ENCODE data around the gene STAU1.
"Not testable (repeated sequence)": the region's sequence is repeated elsewhere in the genome, so short reads cannot be mapped to it uniquely, and the experiment has no call there.

The STAU1 gene, protein sequence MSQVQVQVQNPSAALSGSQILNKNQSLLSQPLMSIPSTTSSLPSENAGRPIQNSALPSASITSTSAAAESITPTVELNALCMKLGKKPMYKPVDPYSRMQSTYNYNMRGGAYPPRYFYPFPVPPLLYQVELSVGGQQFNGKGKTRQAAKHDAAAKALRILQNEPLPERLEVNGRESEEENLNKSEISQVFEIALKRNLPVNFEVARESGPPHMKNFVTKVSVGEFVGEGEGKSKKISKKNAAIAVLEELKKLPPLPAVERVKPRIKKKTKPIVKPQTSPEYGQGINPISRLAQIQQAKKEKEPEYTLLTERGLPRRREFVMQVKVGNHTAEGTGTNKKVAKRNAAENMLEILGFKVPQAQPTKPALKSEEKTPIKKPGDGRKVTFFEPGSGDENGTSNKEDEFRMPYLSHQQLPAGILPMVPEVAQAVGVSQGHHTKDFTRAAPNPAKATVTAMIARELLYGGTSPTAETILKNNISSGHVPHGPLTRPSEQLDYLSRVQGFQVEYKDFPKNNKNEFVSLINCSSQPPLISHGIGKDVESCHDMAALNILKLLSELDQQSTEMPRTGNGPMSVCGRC

DNA sequence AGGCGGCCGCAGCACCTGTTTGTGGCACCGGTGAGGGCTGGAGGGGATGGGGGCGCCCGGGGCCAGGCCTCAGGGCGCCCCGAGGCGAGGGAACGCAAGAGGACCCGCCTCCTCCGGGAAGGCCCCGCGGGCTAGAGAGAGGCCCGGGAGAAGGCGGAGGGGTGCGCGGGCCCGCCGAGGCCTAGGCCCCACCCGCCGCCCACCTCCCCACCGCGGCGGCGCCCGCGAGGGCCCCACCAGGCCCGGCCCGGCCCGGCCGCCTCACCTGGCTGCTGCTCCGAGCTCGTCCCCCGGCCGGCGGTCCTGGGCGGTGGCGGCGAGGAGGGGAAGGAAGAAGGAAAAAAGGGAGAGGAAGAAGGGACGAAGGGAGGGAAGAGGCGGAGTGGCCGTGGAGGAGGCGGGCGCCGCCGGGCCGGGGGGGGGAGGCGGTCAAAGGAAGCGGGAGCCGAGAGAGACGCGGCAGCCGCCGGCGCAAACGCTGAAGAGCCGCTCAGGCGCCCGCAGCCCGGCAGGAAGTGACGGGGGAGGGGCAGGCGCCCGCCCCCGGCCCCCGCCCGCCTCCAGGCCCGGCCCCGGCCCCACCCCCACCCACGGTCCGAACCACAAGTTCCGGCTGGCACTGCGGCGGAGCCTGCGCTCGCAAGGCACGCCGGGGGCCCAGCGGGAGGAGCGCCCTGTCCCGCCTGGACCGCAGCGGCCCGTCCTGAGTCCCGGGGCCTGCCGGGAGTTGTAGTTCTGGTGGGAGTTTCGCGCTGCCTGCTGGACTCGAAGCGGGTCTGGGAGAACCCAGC lies at the start of gene STAU1:
STAU1 (minus strand) TSS at position 484 of the 791 bp plus-strand sequence. CDS start 22,133 bp downstream, outside the sequence.
- DNase-seq (ENCODE audit: low spot score), result peak; percentile 93

DNA sequence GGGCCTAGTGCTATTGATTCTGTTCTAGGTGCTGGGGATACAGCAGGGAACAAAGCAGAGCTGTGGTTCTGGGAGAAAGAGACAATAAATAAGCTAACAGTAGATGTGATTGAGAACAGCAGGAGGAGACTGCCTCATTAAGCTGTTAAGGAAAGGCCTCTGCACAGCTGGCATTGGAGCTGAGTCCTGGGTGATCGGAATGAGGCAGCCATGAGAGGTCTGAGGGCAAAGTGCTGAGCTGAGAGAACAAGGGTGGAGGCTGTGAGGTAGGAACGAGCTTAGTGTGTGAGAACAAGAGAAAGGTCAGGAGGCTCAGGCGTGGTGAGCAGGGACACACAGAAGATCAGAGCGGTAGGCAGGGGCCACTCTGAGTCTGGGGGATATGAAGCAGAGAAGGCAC lies 49.4 kb upstream of the STAU1 start:
- DNase-seq (ENCODE audit: low spot score), result no peak

DNA sequence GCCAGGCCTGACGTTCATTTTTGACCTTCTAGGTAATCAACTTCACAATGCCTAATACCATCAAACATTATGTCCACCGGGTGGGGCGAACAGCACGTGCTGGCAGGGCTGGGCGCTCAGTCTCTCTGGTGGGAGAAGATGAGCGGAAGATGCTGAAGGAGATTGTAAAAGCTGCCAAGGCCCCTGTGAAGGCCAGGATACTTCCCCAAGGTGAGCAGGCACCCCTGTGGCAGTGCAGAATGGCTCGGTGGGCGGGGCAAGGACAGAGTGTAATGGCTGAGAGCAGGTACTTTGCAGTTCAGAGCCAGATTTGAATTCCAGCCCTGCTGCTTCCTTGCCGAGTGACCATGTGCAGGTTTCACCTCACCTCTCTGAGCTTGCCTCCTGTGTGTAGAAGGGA lies 48.2 kb upstream of the STAU1 start:
- DNase-seq (ENCODE audit: low spot score), result no peak

DNA sequence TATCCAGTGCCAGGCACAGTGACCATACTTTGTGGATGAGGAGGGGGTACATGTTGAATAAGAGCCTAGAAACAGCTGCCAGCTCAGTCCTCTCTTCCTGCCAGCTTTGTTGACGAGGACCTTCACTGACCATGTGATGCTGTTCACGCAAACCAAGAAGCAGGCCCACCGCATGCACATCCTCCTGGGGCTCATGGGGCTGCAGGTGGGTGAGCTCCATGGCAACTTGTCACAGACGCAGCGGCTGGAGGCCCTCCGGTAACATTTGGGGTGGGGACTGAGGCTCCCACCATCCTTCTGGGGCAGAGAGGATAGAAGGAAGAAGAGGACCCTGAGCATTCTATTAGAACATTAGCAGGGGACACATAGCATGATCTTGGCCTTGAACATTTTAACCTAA lies 46.7 kb upstream of the STAU1 start:
- DNase-seq (ENCODE audit: low spot score), result no peak

DNA sequence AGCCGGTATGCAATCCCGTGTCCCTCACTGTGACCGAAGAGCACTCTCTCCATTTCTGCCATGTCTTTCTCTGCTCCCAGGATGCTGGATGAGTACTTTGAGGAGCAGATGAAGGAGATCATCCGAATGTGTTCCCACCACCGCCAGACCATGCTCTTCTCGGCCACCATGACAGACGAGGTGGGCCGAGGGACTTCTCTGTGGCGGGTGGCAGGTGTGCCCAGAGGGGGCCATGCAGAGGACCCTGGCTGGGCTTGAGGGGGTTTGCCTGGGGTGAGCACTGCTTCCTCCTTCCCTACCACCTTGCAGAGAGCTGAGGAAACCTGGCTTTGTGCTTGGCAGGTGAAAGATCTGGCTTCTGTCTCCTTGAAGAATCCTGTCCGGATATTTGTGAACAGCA lies 45.1 kb upstream of the STAU1 start:
- no peak for DNase-seq (ENCODE audit: low spot score)

DNA sequence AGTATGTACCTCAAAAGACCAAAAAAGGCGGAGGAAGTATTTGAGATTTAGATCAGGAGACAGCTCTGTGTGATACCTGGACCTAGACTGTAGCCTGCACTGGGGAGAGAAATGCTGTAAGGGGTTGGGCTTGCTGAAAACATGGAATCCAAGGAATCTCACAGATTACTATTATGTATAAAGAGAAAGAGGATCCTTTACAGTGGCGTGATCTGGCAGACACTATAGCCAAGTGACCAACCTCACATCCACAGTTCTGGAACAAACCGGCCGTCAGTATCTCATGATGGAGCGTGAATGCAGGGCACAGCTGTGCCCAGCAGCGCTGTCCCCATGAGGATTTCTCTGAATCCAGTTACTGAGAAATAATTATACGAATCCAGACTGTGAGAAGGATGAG lies 43.3 kb upstream of the STAU1 start:
- no peak for DNase-seq (ENCODE audit: low spot score)

DNA sequence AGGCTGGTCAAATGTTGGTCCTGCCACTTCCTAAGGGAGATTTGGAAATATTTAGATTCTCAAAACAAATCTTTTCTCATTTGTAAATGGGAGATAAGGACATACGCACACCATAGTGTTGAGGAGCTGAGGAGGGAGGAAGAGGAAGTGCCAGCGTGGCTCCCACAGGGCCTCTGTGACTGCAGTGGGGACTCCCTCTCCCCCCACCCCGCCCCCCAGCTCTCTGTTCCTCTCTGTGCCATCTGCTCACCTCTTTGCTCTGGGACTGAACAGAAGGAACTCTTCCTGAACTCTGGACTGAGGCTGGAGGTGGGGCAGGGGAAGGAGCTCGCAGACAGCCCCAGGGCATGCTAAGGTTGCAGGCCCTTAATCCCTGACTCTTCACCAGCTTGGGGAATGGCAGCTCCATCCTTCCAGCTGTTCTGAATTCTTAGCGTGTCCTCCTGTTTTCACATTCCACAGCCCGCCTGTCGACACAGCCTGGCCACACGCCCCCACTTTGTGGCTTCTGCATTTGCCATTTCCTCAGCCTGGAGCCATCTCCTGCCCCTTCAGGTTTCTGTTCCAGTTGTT lies 42.5 kb upstream of the STAU1 start:
- DNase-seq (ENCODE audit: low spot score), result peak; percentile 52

DNA sequence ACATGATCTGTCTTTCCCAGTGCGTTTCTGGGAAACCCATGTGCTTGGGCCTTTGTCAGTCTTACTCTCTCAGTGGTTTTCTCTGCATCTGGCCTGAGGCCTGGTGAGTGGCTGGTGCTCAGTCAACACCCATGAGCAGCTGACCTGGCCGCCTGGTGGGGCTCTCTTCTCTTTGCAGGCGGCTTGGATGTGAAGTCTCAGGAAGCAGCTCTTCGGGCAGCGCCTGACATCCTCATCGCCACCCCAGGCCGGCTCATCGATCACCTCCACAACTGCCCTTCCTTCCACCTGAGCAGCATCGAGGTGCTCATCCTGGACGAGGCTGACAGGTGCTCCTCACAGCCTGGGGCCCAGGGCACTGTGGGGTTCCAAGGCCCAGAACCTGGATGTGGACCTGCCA lies 41.9 kb upstream of the STAU1 start:
- no peak for DNase-seq (ENCODE audit: low spot score)

DNA sequence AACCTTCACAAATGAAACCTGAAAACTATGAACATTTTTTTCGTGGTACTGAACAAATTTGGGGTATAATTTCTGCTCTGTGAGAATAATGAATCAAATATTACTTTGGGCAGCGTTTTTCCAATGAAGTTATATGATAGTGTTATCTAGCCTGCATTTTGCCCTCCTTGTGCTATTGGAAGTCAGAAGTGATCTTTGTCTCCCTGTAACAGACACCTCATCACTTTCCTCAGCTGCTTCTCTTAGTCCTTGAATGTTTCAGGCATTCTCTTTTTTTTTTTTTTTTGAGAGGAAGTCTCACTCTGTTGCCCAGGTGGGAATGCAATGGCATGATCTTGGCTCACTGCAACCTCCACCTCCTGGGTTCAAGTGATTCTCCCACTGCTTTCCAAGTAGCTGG lies 41.2 kb upstream of the STAU1 start:
- no peak for DNase-seq (ENCODE audit: low spot score)

DNA sequence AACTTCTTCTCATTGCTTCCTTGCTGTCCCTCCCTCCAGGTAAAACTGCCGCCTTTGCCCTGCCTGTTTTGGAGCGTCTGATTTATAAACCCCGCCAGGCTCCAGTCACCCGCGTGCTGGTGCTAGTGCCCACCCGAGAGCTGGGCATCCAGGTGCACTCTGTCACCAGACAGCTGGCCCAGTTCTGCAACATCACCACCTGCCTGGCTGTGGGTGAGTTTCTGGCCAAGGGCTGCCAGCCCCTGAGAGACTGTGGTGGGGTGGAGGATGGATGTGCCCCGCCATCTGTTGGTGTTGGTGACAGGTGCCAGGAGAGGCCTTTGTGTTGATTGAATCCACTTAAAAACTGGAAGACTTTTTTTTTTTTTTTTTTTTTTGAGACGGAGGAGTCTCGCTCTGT lies 40.5 kb upstream of the STAU1 start:
- DNase-seq (ENCODE audit: low spot score), result no peak

DNA sequence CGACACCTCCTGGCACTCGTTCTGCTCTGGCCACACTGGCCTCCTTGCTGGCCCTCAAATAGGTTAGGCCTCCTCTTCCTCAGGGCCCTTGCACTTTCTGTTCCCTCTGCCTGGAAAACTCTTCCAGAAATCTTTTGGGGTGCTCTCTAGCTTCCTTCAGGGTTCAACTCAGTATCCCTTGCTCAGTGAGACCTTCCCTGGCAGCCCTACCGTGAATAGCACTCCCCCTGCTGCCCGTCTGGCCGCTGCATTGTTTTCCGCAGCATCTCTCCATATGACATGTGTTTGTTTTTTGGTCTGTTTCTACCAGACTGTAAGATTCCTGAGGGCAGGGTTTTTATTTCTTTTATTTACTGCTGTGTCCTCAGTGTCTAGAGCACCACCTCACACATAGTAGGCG lies 37.8 kb upstream of the STAU1 start:
- no peak for DNase-seq (ENCODE audit: low spot score)

DNA sequence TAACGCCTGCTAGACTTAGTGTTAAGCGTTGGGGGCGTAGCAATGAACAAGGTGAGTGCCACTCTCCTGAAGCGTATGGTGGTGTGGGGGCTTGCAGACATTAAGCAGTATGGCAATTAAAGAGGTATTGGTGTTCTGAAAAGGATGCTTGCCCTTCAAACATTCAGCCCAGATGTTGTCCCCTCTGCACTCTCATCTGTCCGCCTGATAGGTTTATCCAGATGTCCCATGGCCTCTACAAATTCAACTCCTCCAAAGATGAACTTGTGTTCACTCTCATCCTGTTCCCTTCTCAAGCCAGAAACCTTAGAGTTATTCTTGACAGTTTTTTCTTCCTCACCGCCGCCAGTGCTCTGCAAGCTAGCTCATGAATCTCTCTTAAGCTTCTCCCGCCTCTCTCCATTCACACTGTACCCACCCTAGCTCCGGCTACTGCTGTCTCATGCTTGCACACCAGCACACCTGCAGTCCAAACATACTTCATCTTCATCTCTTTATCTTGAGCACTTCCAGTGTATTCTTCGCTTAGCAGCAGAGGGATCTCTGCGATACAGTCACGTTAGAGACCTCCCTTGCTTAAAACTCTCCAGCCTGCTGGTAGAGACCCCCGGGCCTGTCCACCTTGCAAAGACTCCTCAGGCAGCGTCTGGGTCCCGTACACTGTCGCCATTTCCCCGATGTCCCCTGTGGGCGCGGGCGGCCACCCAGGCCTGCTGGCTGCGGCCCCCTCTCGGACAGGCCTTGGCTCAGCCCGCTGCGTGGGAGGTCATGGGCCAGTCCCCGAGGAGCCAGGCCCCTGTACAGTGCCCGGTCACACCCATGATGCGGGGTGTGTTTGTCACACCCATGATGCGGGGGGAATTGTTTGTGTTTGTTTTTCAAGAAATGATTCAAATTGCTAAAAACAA lies 32.0 kb upstream of the STAU1 start:
- no peak for DNase-seq (ENCODE audit: low spot score)

DNA sequence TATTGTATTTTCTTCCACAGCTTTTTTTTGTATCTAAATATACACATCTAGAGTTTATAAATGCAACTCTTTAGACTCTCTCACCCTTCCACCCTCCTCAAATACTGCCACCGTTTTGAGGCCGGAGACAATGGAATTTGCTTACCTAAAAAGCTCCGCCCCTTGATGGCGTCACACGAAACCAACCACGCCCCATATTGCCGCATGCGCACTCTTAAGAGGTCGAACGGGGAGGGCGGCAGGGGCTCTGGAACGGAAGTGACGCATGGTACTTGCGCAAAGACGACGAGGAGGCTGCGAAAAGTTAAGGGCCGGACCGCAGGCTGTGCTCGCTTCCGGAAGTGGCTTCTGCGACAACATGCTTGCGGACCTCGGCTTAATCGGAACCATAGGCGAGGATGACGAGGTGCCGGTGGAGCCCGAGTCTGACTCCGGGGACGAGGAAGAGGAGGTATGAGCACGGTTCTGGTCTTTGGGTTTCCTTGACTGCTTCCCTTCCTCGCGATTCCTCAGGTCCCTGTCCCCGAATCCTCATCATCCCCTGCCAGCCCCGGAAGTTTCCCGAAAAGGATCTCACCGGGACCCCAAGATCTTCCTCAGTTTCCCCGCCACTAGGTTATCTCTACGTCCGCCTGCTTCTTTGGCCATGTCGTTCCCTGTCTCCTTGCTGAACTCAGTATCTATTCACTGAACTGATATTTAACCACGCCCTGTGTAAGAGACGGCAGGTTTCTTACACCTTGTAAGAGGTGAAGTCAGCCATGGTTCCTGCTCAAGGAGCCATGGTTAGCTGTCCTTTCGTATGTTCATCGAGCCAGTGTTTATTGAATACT lies 31.2 kb upstream of the STAU1 start, which contains the start of gene DDX27:
DDX27 (plus strand) TSS at position 326 of the 833 bp plus-strand sequence; CDS start at position 359, 33 bp downstream.
- peak; percentile 99 for DNase-seq (ENCODE audit: low spot score)

DNA sequence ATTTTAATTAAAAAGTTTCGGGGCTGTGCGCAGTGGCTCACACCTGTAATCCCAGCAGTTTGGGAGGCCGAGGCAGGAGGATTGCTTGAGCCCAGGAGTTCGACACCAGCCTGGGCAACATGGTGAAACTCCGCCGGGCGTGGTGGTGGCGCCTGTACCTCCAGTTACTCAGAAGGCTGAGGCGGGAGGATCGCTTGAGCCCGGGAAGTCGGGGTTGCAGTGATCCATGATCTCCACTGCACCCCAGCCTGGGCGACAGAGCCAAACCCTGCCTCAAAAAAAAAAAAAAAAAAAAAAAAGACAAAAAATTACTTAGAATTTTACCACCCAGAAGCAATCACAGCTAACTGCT lies 30.6 kb upstream of the STAU1 start:
- not testable (repeated sequence) for DNase-seq (ENCODE audit: low spot score)

DNA sequence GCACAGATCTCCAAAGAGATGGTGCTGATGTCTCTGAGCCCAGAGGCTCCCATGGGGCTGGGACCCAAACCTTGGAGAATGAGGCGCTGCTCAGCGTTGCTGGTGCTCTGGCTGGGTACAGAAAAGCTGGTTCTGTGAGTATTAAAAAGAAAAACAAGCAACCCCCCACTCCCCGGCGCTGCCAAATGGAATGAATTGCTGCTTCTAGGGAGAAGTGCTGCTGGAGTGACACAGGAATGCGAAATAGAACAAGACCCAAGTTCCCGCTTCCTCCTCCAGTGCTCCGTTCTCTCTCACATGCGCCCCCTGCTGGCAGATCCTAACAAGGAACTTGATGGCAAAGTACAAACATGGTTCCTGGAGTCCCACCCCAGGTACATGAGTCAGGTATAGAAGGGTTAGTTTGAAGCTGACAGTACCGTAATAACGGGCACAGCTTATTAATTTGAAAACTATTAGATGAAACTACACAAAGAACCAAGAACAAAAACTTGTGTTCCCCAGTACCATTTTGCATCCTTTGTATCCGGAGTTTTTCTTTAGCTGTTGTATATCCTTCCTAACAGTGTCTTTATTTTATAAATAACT lies 29.0 kb upstream of the STAU1 start:
- peak; percentile 94 for DNase-seq (ENCODE audit: low spot score)

DNA sequence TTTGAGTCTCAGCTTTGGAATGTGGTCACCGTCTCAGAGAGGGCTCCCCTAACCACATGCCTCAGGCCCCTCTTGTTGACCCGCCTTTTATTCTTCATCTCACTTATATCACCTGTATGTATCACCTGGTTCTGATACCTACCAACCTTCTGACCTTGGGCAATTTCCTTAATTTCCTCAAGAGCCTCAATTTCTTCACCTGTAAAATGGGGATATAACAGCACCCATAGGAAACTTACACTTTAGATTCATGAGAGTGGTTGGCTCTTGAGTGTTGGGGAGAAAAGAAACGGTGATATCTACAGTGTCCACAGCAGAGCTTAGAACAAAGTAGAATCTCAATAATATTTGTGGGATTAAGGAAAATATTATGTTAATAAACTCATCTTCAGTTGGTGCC lies 27.1 kb upstream of the STAU1 start:
- no peak for DNase-seq (ENCODE audit: low spot score)

DNA sequence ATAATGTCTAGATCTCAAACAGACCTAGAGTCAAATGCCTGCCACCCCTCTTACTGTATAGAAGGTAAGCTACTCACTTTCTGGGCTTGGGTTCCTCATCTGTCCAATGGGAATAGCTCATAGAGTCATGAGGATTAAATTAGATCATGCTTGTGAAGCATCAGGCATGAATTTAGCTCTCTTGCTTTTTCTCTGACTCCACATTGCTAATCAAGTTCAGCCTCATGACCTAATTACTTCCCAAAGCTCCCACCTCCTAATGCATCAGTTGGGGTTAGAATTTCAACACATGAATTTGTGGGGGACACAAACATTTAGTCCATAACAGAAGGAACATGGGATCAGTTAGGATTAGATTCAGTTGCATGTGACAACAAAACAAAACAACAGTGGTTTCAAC lies 26.4 kb upstream of the STAU1 start:
- no peak for DNase-seq (ENCODE audit: low spot score)

DNA sequence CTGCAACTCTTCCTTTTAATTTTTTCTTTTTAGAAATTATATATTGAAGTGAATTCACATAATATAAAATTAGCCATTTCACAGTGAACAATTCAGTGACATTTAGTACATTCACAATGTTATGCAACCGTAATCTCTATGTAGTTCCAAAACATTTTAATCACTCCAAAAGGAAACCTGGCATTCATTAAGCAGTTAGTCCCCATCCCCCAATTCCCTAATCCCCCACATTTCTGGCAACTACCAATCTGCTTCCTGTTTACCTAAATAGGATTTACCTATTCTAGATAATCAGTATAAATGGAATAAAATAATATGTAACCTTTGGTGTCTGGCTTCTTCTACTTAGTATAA lies 22.6 kb upstream of the STAU1 start:
- DNase-seq (ENCODE audit: low spot score), result no peak

DNA sequence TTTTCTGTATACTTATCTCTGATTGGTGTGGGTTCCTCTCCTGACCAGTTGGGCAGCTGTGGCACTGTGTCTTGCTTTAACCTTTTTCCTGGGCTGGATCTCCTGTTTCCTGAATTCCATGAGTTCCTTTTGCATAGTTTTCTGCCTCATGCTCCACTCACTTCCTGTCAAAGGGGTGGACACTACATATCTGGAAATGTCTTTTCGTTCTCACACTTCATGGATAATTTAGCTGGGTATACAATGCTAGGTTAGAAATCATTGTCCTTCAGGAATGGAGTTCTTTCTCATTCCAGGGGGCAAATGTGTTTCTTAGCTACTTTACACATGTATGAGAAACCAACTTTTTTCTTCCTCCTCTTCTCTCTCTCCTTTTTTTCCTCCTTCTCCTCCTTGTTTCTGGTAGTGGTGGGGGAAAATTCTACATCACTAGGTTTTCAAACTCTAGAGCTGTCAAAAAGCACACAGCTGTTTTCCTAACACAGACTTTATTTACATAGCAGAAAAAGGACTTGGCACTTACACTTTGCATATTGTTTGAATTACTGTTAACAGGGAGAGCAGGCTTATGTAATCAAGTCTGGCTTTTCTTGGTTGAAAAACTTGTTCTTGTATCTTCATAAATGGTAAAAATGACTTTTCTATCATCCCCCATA lies 22.1 kb upstream of the STAU1 start:
- DNase-seq (ENCODE audit: low spot score), result no peak

DNA sequence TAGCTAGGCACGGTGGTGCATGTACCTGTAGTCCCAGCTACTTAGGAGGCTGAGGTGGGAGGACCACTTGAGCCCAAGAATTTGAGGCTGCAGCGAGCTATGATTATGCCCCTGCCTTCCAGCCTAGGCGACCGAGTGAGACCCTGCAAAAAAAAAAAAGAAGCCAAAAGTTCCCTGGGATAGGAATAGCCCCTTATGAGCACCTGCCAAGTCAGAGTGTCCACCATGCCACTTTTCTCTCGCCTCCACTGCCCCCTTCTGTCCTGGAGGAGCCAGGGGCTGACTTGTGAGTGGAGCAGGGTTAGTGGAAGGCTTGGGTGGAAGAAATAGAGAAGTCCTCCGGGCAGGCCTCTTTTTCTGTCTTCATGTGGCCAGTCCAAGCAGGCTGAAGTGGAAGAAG lies 18.9 kb upstream of the STAU1 start:
- no peak for DNase-seq (ENCODE audit: low spot score)
